IMR-90 (cell line): ENCODE results near the gene CADM1. TPM values are rescaled to one million over a fixed set of nuclear protein-coding genes. Genes with fewer than 3 reads are reported as not detected.

Experiments used
- ATAC-seq: fragments of 200-7000 bp; cut with Tn5 transposase; 2 replicates; pipeline ENCODE4 v1.9.1; 2020; ENCODE audit warnings: low read depth, mild to moderate bottlenecking, moderate library complexity
- BruUV-seq: library from RNA; stranded (reverse); fragments of 400-500 nt; replicated peaks from 2 replicates; lab custom pipeline; 2021; lab: Mats Ljungman, UMichigan
- CTCF ChIA-PET: fragments of 300-600 bp; formaldehyde crosslinking; extraction: SDS; loops from one replicate; lab custom pipeline; 2021; ENCODE audit warnings: antibody characterized with exemption; lab: Yijun Ruan, JAX
- POLR2A ChIA-PET: fragments of 300-600 bp; sonication (Branson Sonifier 250); formaldehyde crosslinking; loops from one replicate; lab custom pipeline; 2022; ENCODE audit warnings: antibody characterized with exemption; ENCODE audit not compliant: unreplicated experiment; lab: Charles Lee
- DNase-seq: peaks from one replicate; pipeline ENCODE4 v3.0.0; 2013
- H2AFZ ChIP-seq: replicated peaks from 2 replicates; pipeline ENCODE3; 2013; ENCODE audit warnings: low read length, mild to moderate bottlenecking; ENCODE audit not compliant: poor library complexity
- H2AK5ac ChIP-seq: 2 replicates; pipeline ENCODE4 v1.6.1; 2013; ENCODE audit warnings: low read depth, low read length, inconsistent platforms
- H2AK9ac ChIP-seq: replicated peaks from 2 replicates; pipeline ENCODE3; 2013; ENCODE audit warnings: mild to moderate bottlenecking, low read depth, low read length, moderate library complexity; ENCODE audit not compliant: poor library complexity
- H2BK120ac ChIP-seq: 2 replicates; pipeline ENCODE4 v1.6.1; 2013; ENCODE audit warnings: low read depth, low read length, inconsistent platforms
- H2BK15ac ChIP-seq: 3 replicates; pipeline ENCODE4 v1.6.1; 2013; ENCODE audit warnings: low read depth, low read length, inconsistent platforms
- H2BK20ac ChIP-seq: 2 replicates; pipeline ENCODE4 v1.6.1; 2013; ENCODE audit warnings: low read depth, mild to moderate bottlenecking, inconsistent platforms, low read length, moderate library complexity
- H2BK5ac ChIP-seq: 2 replicates; pipeline ENCODE4 v1.6.1; 2013; ENCODE audit warnings: mild to moderate bottlenecking, low read depth, low read length, inconsistent platforms; ENCODE audit not compliant: poor library complexity, severe bottlenecking
- H3K14ac ChIP-seq: replicated peaks from 2 replicates; pipeline ENCODE4 v1.6.1; 2013; ENCODE audit warnings: low read depth, low read length, inconsistent platforms
- H3K18ac ChIP-seq: 2 replicates; pipeline ENCODE4 v1.6.1; 2013; ENCODE audit warnings: low read depth, low read length, control low read depth
- H3K23ac ChIP-seq: 2 replicates; pipeline ENCODE4 v1.6.1; 2013; ENCODE audit warnings: low read depth, low read length, inconsistent platforms
- H3K27ac ChIP-seq: 2 replicates; pipeline ENCODE4 v1.5.1; 2013; ENCODE audit warnings: mild to moderate bottlenecking, control low read depth, low read length; ENCODE audit not compliant: insufficient read depth
- H3K27me3 ChIP-seq: 2 replicates; pipeline ENCODE4 v1.6.1; 2013; ENCODE audit warnings: low read length; ENCODE audit not compliant: control insufficient read depth, insufficient read depth
- H3K36me3 ChIP-seq: 2 replicates; pipeline ENCODE4 v1.6.1; 2013; ENCODE audit warnings: low read length, mixed read lengths; ENCODE audit not compliant: control insufficient read depth, insufficient read depth
- H3K4ac ChIP-seq: 2 replicates; pipeline ENCODE4 v1.6.1; 2013; ENCODE audit warnings: low read depth, low read length, inconsistent platforms
- H3K4me1 ChIP-seq: 2 replicates; pipeline ENCODE4 v1.6.1; 2013; ENCODE audit warnings: low read length, mixed read lengths; ENCODE audit not compliant: control insufficient read depth, insufficient read depth
- H3K4me2 ChIP-seq: 2 replicates; pipeline ENCODE4 v1.6.1; 2013; ENCODE audit warnings: low read depth, mild to moderate bottlenecking, control low read depth, low read length, moderate library complexity
- H3K4me3 ChIP-seq: 2 replicates; pipeline ENCODE4 v1.5.1; 2013; ENCODE audit warnings: low read depth, mild to moderate bottlenecking, control low read depth, low read length, moderate library complexity; ENCODE audit not compliant: insufficient read depth
- H3K56ac ChIP-seq: 2 replicates; pipeline ENCODE4 v1.6.1; 2013; ENCODE audit warnings: low read length, inconsistent platforms; ENCODE audit not compliant: insufficient read depth; ENCODE audit errors: extremely low read depth
- H3K79me1 ChIP-seq, 2 experiments: 2 replicates each; pipeline ENCODE4 v1.6.1; 2013; ENCODE audit warnings: low read length in 2 of 2, inconsistent platforms in 1 of 2, low read depth in 1 of 2
- H3K9ac ChIP-seq: 2 replicates; pipeline ENCODE4 v1.6.1; 2013; ENCODE audit warnings: low read depth, low read length, control low read depth
- H3K9me1 ChIP-seq: 2 replicates; pipeline ENCODE4 v1.6.1; 2013; ENCODE audit warnings: low read length, inconsistent platforms; ENCODE audit not compliant: insufficient read depth
- H3K9me3 ChIP-seq: 2 replicates; pipeline ENCODE4 v1.6.1; 2013; ENCODE audit warnings: low read length; ENCODE audit not compliant: control insufficient read depth, insufficient read depth
- H4K20me1 ChIP-seq: 2 replicates; pipeline ENCODE4 v1.6.1; 2013; ENCODE audit warnings: low read length, inconsistent platforms; ENCODE audit not compliant: insufficient read depth
- H4K5ac ChIP-seq: 2 replicates; pipeline ENCODE4 v1.6.1; 2013; ENCODE audit warnings: mild to moderate bottlenecking, low read depth, low read length, control low read depth
- H4K8ac ChIP-seq, 2 experiments: 2 replicates each; pipeline ENCODE4 v1.6.1; 2013; ENCODE audit warnings: low read depth in 2 of 2, low read length in 2 of 2, control low read depth in 1 of 2, inconsistent platforms in 1 of 2
- H4K91ac ChIP-seq: 2 replicates; pipeline ENCODE4 v1.6.1; 2013; ENCODE audit warnings: low read depth, low read length, inconsistent platforms; ENCODE audit not compliant: insufficient read depth
- BHLHE40 ChIP-seq: fragments of 150-350 bp; IDR thresholded peaks from 2 replicates; pipeline ENCODE4 v1.6.1; 2016; ENCODE audit warnings: mild to moderate bottlenecking, low read depth, low read length
- CEBPB ChIP-seq: IDR thresholded peaks from 2 replicates; pipeline ENCODE4 v1.6.1; 2012; ENCODE audit warnings: low read depth, low read length, improper control_type of control experiment
- CHD1 ChIP-seq: IDR thresholded peaks from 2 replicates; pipeline ENCODE4 v1.6.1; 2012; ENCODE audit warnings: low read depth, low read length, improper control_type of control experiment
- MAFK ChIP-seq: IDR thresholded peaks from 2 replicates; pipeline ENCODE4 v1.6.1; 2012; ENCODE audit warnings: low read depth, low read length, improper control_type of control experiment
- MXI1 ChIP-seq: IDR thresholded peaks from 2 replicates; pipeline ENCODE4 v1.6.1; 2012; ENCODE audit warnings: low read depth, mild to moderate bottlenecking, low read length, moderate library complexity, borderline replicate concordance
- NFE2L2 ChIP-seq: fragments of 150-350 bp; IDR thresholded peaks from 2 replicates; pipeline ENCODE4 v1.6.1; 2016; ENCODE audit warnings: low read depth, mild to moderate bottlenecking, low read length
- POLR2A ChIP-seq: IDR thresholded peaks from 2 replicates; pipeline ENCODE4 v1.6.1; 2012; ENCODE audit warnings: mild to moderate bottlenecking, low read depth, low read length
- RAD21 ChIP-seq: IDR thresholded peaks from 2 replicates; pipeline ENCODE4 v1.6.1; 2012; ENCODE audit warnings: low read length, improper control_type of control experiment
- RCOR1 ChIP-seq: IDR thresholded peaks from 2 replicates; pipeline ENCODE4 v1.6.1; 2012; ENCODE audit warnings: mild to moderate bottlenecking, low read length, improper control_type of control experiment; ENCODE audit not compliant: insufficient replicate concordance
- RFX5 ChIP-seq: IDR thresholded peaks from 2 replicates; pipeline ENCODE4 v1.8.0; 2012; ENCODE audit warnings: low read depth, mild to moderate bottlenecking, low read length, moderate library complexity
- SMC3 ChIP-seq: fragments of 150-350 bp; IDR thresholded peaks from 2 replicates; pipeline ENCODE4 v1.6.1; 2016; ENCODE audit warnings: low read depth, mild to moderate bottlenecking, antibody characterized with exemption, low read length, moderate library complexity
- WGBS, 2 experiments: methylation state at CpG; one replicate each; pipeline versions ENCODE4 v1.1.5 to v1.1.7; 2013; ENCODE audit warnings: missing lambda C conversion rate in 2 of 2; ENCODE audit not compliant: insufficient read length in 1 of 2; ENCODE audit errors: extremely low coverage in 2 of 2; 5-methylcytosine and 5-hydroxymethylcytosine counted together
- dilution Hi-C: fragments of 300-500 bp; cut with HindIII; formaldehyde crosslinking; loops from one replicate; pipeline ENCODE4 v1.14.3; 2018; ENCODE audit warnings: low sequenced_read_pairs; ENCODE audit not compliant: unreplicated experiment
- in situ Hi-C: fragments of 300-500 bp; cut with MboI; formaldehyde crosslinking; loops from 3 replicates; pipeline ENCODE4 v1.14.3; 2019; ENCODE audit warnings: low sequenced_read_pairs, inconsistent platforms, mixed read lengths
- intact Hi-C: fragments of 100-400 bp; cut with micrococcal nuclease; formaldehyde crosslinking; loops from 2 replicates; pipeline ENCODE4 v1.10.0; 2022
- polyA plus RNA-seq, 3 experiments: library from polyadenylated mRNA; depleted of rRNA; stranded (reverse); fragments of >200 nt; gene quantifications; 2 replicates each; pipeline ENCODE4 v1.2.3, GENCODE V29; 2012; ENCODE audit warnings: low replicate concordance in 1 of 3
- total RNA-seq: library from RNA; depleted of rRNA; stranded (reverse); fragments of >200 nt; gene quantifications from 2 replicates; pipeline ENCODE4 v1.2.3, GENCODE V29; 2012
- TF ChIP-seq, protein P1 (sequence below): fragments of 150-350 bp; IDR thresholded peaks from 2 replicates; pipeline ENCODE4 v1.6.1; 2017; ENCODE audit warnings: mild to moderate bottlenecking, antibody characterized with exemption, low read length, low read depth
- TF ChIP-seq, protein P2 (sequence below): fragments of 150-350 bp; IDR thresholded peaks from 2 replicates; pipeline ENCODE4 v1.6.1; 2016; ENCODE audit warnings: low read depth, mild to moderate bottlenecking, low read length, moderate library complexity, borderline replicate concordance
- TF ChIP-seq, protein P3 (sequence below): conservative IDR thresholded peaks from 2 replicates; pipeline ENCODE4 v1.5.1; 2012; ENCODE audit warnings: mild to moderate bottlenecking, low read depth, low read length, improper control_type of control experiment

The CADM1 gene
- total and polyA plus RNA-seq, 2 of the 4 experiments (the other 2 are of a cell fraction): 28.8 to 77.1 TPM

DNA sequence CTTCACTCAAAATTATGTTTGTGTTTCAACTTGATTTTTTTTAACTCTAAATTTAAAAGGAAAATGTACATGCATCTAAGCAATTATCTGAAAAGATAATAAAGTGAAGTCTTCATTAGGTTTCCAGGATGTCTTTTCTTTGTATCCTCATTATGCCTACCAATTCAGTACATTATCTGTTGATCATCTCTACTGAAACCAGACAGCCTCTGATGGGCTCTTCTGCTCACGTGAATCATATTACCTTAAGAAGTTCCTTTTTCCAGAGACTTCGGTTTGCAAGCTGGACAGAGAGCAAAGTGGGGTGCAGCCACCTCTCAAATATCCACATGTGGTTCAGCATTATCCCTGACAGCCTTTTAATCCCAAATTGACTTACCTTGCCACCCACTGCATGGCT lies 158.4 kb downstream of the CADM1 start:
- ChIA-PET POLR2A (no interaction called here), CTCF (no interaction called here)
- in situ Hi-C loops (loop anchor here (25.0 kb wide), 1 partner anchor 1341 kb away; no protein-coding TSS in a partner anchor), intact Hi-C loops (no loop called here), dilution Hi-C loops (no loop called here)
- no peak overlapping the region for H2BK120ac ChIP-seq
- WGBS, 2 experiments: 100% methylated on average over 2 of the region's 2 CpGs; no CpG with 5 or more reads in 1 of the 2 experiments
- no peak for DNase-seq
- no peaks in the 10 kb centered on the region for H3K4me1 ChIP-seq
- no peak overlapping the region for H3K27ac ChIP-seq
- no peak overlapping the region for H2AK9ac ChIP-seq
- no peak overlapping the region for H3K4me3 ChIP-seq
- no peak overlapping the region for H3K18ac ChIP-seq
- no peak overlapping the region for H2AK5ac ChIP-seq
- H3K9me1 ChIP-seq: no peaks in the 10 kb centered on the region
- no peak overlapping the region for H2BK5ac ChIP-seq
- no peaks in the 10 kb centered on the region for H3K27me3 ChIP-seq
- TF ChIP-seq RAD21 (no peak), RCOR1 (no peak), MAFK (no peak), POLR2A (no peak), MXI1 (no peak), RFX5 (no peak), NFE2L2 (no peak), SMC3 (no peak), BHLHE40 (no peak), CHD1 (no peak), CEBPB (no peak)
- TF ChIP-seq, protein P1, sequence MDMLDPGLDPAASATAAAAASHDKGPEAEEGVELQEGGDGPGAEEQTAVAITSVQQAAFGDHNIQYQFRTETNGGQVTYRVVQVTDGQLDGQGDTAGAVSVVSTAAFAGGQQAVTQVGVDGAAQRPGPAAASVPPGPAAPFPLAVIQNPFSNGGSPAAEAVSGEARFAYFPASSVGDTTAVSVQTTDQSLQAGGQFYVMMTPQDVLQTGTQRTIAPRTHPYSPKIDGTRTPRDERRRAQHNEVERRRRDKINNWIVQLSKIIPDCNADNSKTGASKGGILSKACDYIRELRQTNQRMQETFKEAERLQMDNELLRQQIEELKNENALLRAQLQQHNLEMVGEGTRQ: no peak
- TF ChIP-seq, protein P2, sequence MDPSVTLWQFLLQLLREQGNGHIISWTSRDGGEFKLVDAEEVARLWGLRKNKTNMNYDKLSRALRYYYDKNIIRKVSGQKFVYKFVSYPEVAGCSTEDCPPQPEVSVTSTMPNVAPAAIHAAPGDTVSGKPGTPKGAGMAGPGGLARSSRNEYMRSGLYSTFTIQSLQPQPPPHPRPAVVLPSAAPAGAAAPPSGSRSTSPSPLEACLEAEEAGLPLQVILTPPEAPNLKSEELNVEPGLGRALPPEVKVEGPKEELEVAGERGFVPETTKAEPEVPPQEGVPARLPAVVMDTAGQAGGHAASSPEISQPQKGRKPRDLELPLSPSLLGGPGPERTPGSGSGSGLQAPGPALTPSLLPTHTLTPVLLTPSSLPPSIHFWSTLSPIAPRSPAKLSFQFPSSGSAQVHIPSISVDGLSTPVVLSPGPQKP: no peak
- TF ChIP-seq, protein P3, sequence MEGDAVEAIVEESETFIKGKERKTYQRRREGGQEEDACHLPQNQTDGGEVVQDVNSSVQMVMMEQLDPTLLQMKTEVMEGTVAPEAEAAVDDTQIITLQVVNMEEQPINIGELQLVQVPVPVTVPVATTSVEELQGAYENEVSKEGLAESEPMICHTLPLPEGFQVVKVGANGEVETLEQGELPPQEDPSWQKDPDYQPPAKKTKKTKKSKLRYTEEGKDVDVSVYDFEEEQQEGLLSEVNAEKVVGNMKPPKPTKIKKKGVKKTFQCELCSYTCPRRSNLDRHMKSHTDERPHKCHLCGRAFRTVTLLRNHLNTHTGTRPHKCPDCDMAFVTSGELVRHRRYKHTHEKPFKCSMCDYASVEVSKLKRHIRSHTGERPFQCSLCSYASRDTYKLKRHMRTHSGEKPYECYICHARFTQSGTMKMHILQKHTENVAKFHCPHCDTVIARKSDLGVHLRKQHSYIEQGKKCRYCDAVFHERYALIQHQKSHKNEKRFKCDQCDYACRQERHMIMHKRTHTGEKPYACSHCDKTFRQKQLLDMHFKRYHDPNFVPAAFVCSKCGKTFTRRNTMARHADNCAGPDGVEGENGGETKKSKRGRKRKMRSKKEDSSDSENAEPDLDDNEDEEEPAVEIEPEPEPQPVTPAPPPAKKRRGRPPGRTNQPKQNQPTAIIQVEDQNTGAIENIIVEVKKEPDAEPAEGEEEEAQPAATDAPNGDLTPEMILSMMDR: no peak
- H2AFZ ChIP-seq: no peak overlapping the region
- H2BK15ac ChIP-seq: no peak overlapping the region
- H3K36me3 ChIP-seq: no peaks in the 10 kb centered on the region
- H4K91ac ChIP-seq: no peak overlapping the region
- no peak overlapping the region for H3K23ac ChIP-seq
- no peak overlapping the region for H4K8ac ChIP-seq
- no peaks in the 10 kb centered on the region for H3K9me3 ChIP-seq
- H3K14ac ChIP-seq: no peak overlapping the region
- H4K5ac ChIP-seq: no peak overlapping the region
- H3K4me2 ChIP-seq: no peak overlapping the region
- no peak overlapping the region for H3K4ac ChIP-seq
- H2BK20ac ChIP-seq: no peak overlapping the region
- H4K20me1 ChIP-seq: no peaks in the 10 kb centered on the region
- no peak overlapping the region for H3K9ac ChIP-seq
- no peak for ATAC-seq
- BruUV-seq: no TSS peak
- no peak overlapping the region for H3K56ac ChIP-seq
- 0 out of 4 replicates have a peak, but pooled peaks cover 0 to 3% of the 10 kb centered on the region in 2 experiments for H3K79me1 ChIP-seq
